Fibroblast of lung (primary cell): ENCODE measurements around the gene HBG1. TPM values are rescaled to one million over a fixed set of nuclear protein-coding genes. Genes with fewer than 3 reads are reported as not detected.

Source experiments
- DNase-seq, 2 donors: peaks; one replicate each; pipeline versions ENCODE4 v3.0.0 to v3.0.0-alpha.2; 2010; ENCODE audit warnings: low read depth in 2 of 2
- H2AFZ ChIP-seq: 2 replicates; pipeline ENCODE4 v1.5.1; 2012; ENCODE audit warnings: low read length, control low read depth, inconsistent platforms
- H3K27ac ChIP-seq: 2 replicates; pipeline ENCODE4 v1.5.1; 2011; ENCODE audit warnings: low read length, control low read depth; ENCODE audit not compliant: insufficient read depth
- H3K27me3 ChIP-seq: 2 replicates; pipeline ENCODE4 v1.5.1; 2011; ENCODE audit warnings: mild to moderate bottlenecking, low read length; ENCODE audit not compliant: control insufficient read depth, insufficient read depth
- H3K36me3 ChIP-seq: 2 replicates; pipeline ENCODE4 v1.5.1; 2011; ENCODE audit warnings: low read length; ENCODE audit not compliant: control insufficient read depth, insufficient read depth
- H3K4me1 ChIP-seq: 2 replicates; pipeline ENCODE4 v1.5.1; 2011; ENCODE audit warnings: low read length; ENCODE audit not compliant: control insufficient read depth, insufficient read depth; ENCODE audit errors: extremely low read depth
- H3K4me2 ChIP-seq: 2 replicates; pipeline ENCODE4 v1.5.1; 2011; ENCODE audit warnings: low read length, control low read depth; ENCODE audit not compliant: insufficient read depth; ENCODE audit errors: extremely low read depth
- H3K4me3 ChIP-seq, 4 experiments: fragments of 200-600 bp in 1 of 4; sonication (generic) in 1 of 4; replicated peaks in 1 of 4; 2 replicates each; pipeline ENCODE4 v1.5.1; 2011 to 2016; ENCODE audit warnings: low read length in 4 of 4, low read depth in 3 of 4, mild to moderate bottlenecking in 3 of 4, control low read depth in 2 of 4, inconsistent platforms in 1 of 4, mixed read lengths in 1 of 4; ENCODE audit not compliant: insufficient read depth in 1 of 4; ENCODE audit errors: control extremely low read depth in 1 of 4
- H3K79me2 ChIP-seq: 2 replicates; pipeline ENCODE4 v1.5.1; 2012; ENCODE audit warnings: mild to moderate bottlenecking, low read length, inconsistent platforms; ENCODE audit not compliant: control insufficient read depth, insufficient read depth
- H3K9ac ChIP-seq: 2 replicates; pipeline ENCODE4 v1.5.1; 2011; ENCODE audit warnings: mild to moderate bottlenecking, low read length, control low read depth; ENCODE audit not compliant: insufficient read depth
- H3K9me3 ChIP-seq: 2 replicates; pipeline ENCODE4 v1.5.1; 2012; ENCODE audit warnings: low read depth, low read length; ENCODE audit not compliant: control insufficient read depth, insufficient read depth
- H4K20me1 ChIP-seq: 2 replicates; pipeline ENCODE4 v1.5.1; 2011; ENCODE audit warnings: low read length; ENCODE audit not compliant: control insufficient read depth, insufficient read depth; ENCODE audit errors: extremely low read depth
- EZH2 ChIP-seq: IDR thresholded peaks from 2 replicates; pipeline ENCODE4 v1.5.1; 2012; ENCODE audit warnings: low read length, control low read depth, mild to moderate bottlenecking; ENCODE audit errors: missing control alignments
- polyA plus RNA-seq, 2 donors: library from polyadenylated mRNA; depleted of rRNA in 1 of 2; stranded (reverse) in 1 of 2; unstranded in 1 of 2; fragments of >200 nt; gene quantifications; 2 replicates each; pipeline ENCODE4 v1.2.1, GENCODE V29; 2011 to 2012; ENCODE audit warnings: missing spikeins in 1 of 2
- total RNA-seq: library from RNA; depleted of rRNA; stranded (reverse); fragments of >200 nt; gene quantifications from 2 replicates; pipeline ENCODE4 v1.2.1, GENCODE V29; 2014
- TF ChIP-seq, protein P1 (sequence below), 2 donors: IDR thresholded peaks in 1 of 2; conservative IDR thresholded peaks in 1 of 2; 1 replicate in 1 of 2; 2 replicates in 1 of 2; pipeline ENCODE4 v1.5.1; 2011 to 2012; ENCODE audit warnings: low read length in 2 of 2, control low read depth in 1 of 2, inconsistent platforms in 1 of 2, low read depth in 1 of 2, mild to moderate bottlenecking in 1 of 2

The HBG1 gene
- total and polyA plus RNA-seq, 2 donors (not counting 1 experiment from before 2014, with no cell fraction given), result 0.41 TPM; not detected in 1

DNA sequence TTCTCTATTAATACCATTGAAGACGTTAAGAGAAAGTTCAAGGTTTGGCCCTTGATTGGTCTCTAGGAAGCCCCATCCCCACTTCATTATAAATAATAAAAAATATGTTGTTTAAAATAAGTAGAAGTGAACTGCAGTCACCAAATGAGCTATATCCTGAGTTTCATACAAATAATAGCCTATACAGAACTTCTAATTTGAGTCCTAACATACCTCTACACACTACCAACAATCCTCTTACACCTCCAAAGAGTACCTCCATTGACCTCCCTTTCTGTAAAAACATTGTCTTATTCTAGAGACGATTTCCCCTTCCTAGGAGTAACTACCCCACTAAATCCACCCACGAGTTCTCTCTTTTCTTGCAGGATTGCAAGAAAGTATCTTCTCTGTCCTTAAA lies 8.2 kb downstream of the HBG1 start:
- Histone ChIP-seq H3K27ac (no peak overlapping the region), H4K20me1 (no peaks in the 10 kb centered on the region), H3K4me1 (peaks cover 2% of the 10 kb centered on the region), H3K4me2 (no peak overlapping the region), H3K36me3 (no peaks in the 10 kb centered on the region), H3K27me3 (no peaks in the 10 kb centered on the region), H3K79me2 (no peaks in the 10 kb centered on the region), H3K4me3 (no peak overlapping the region), H3K9me3 (no peaks in the 10 kb centered on the region), H2AFZ (no peak overlapping the region), H3K9ac (no peak overlapping the region)
- no peak for DNase-seq
- TF ChIP-seq, protein P1, sequence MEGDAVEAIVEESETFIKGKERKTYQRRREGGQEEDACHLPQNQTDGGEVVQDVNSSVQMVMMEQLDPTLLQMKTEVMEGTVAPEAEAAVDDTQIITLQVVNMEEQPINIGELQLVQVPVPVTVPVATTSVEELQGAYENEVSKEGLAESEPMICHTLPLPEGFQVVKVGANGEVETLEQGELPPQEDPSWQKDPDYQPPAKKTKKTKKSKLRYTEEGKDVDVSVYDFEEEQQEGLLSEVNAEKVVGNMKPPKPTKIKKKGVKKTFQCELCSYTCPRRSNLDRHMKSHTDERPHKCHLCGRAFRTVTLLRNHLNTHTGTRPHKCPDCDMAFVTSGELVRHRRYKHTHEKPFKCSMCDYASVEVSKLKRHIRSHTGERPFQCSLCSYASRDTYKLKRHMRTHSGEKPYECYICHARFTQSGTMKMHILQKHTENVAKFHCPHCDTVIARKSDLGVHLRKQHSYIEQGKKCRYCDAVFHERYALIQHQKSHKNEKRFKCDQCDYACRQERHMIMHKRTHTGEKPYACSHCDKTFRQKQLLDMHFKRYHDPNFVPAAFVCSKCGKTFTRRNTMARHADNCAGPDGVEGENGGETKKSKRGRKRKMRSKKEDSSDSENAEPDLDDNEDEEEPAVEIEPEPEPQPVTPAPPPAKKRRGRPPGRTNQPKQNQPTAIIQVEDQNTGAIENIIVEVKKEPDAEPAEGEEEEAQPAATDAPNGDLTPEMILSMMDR (conservative IDR thresholded peaks at IDR 0.05 in 1 of 2, IDR thresholded peaks at IDR 0.05 in 1 of 2; ENCODE audit: low read depth in 1 of 2, low read length in 2 of 2), result no peak
- TF ChIP-seq EZH2, result no peak

DNA sequence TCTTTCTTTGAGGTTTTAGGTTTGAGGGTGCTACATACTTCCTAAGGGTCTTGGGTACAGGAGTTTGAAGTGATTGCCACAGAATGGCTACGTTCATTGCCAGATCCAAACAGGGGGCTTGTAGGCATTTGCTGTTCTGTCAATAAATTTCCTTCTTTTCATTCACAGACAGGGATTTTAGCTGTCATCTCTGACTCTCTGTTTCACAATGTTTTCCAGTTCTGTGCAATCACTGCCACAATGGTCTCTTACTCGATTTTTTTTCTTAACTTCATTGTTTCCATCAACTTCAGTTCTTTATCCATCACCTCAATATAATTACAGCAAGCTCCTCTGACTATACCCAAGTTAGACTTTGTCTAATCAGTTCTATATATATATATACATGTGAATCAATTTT lies 9.2 kb downstream of the HBG1 start:
- H4K20me1 ChIP-seq, result no peaks in the 10 kb centered on the region
- H3K27ac ChIP-seq, result no peak overlapping the region
- no peaks in the 10 kb centered on the region for H3K36me3 ChIP-seq
- H3K4me3 ChIP-seq, result no peak overlapping the region
- H3K9me3 ChIP-seq, result no peaks in the 10 kb centered on the region
- H3K4me1 ChIP-seq, result peaks cover 2% of the 10 kb centered on the region
- DNase-seq, result no peak
- no peaks in the 10 kb centered on the region for H3K27me3 ChIP-seq
- TF ChIP-seq, protein P1 (conservative IDR thresholded peaks at IDR 0.05 in 1 of 2, IDR thresholded peaks at IDR 0.05 in 1 of 2; ENCODE audit: low read depth in 1 of 2, low read length in 2 of 2), result no peak
- no peak for TF ChIP-seq EZH2
- H3K79me2 ChIP-seq, result no peaks in the 10 kb centered on the region
- H2AFZ ChIP-seq, result no peak overlapping the region
- H3K9ac ChIP-seq, result no peak overlapping the region
- H3K4me2 ChIP-seq, result no peak overlapping the region

DNA sequence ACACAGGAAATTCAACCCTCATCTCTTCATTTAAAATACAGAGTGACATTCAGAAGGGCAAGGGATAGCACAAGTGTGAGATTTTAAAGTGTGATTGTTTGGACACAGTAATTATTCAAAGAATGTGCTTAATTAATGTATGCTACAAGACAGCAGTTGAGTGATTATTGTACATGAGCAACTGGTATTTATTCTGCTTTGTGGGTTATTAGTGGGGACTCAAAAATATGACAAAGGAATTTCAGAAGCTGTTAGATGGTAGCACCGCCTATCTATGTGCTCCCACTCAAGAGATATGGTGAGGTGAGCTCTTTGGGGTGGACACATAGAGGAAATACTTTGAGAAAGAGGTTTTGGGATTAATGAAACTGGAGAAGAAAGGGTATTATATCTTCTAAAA lies 9.6 kb downstream of the HBG1 start:
- H3K79me2 ChIP-seq, result no peaks in the 10 kb centered on the region
- no peak overlapping the region for H2AFZ ChIP-seq
- no peaks in the 10 kb centered on the region for H3K36me3 ChIP-seq
- no peak overlapping the region for H3K9ac ChIP-seq
- DNase-seq, result no peak
- no peak overlapping the region for H3K4me3 ChIP-seq
- no peaks in the 10 kb centered on the region for H4K20me1 ChIP-seq
- H3K4me1 ChIP-seq, result peaks cover 2% of the 10 kb centered on the region
- H3K4me2 ChIP-seq, result no peak overlapping the region
- no peak overlapping the region for H3K27ac ChIP-seq
- TF ChIP-seq, protein P1 (conservative IDR thresholded peaks at IDR 0.05 in 1 of 2, IDR thresholded peaks at IDR 0.05 in 1 of 2; ENCODE audit: low read depth in 1 of 2, low read length in 2 of 2), result no peak
- no peak for TF ChIP-seq EZH2
- no peaks in the 10 kb centered on the region for H3K27me3 ChIP-seq
- H3K9me3 ChIP-seq, result no peaks in the 10 kb centered on the region
